ENCODE results near the gene UPF2. TPM values are rescaled to one million over a fixed set of nuclear protein-coding genes. Genes with fewer than 3 reads are reported as not detected.

UPF2 gene
- total RNA-seq, 1 donor from 2014 or later = 16.4 TPM

GRCh38 chr10:11909618-11910017 lies 133.0 kb downstream of the UPF2 start:
- peaks cover 3% of the 10 kb centered on the region for H3K27me3 Mint-ChIP-seq (ENCODE audit: unreplicated experiment)
- no peak for TF ChIP-seq CTCF (IDR thresholded peaks at IDR 0.05; ENCODE audit: partially characterized antibody, unreplicated experiment)
- no peak overlapping the region for H3K4me3 Mint-ChIP-seq (ENCODE audit: unreplicated experiment)
- H3K36me3 Mint-ChIP-seq (ENCODE audit: unreplicated experiment) = no peaks in the 10 kb centered on the region
- no peak for DNase-seq
- H3K27ac Mint-ChIP-seq (ENCODE audit: unreplicated experiment) = no peak overlapping the region
- H3K9me3 Mint-ChIP-seq (ENCODE audit: unreplicated experiment) = no peaks in the 10 kb centered on the region
- no peaks in the 10 kb centered on the region for H3K4me1 Mint-ChIP-seq (ENCODE audit: low read depth, unreplicated experiment)

GRCh38 chr10:11908991-11909390 lies 133.6 kb downstream of the UPF2 start:
- no peak for TF ChIP-seq CTCF (IDR thresholded peaks at IDR 0.05; ENCODE audit: partially characterized antibody, unreplicated experiment)
- no peaks in the 10 kb centered on the region for H3K9me3 Mint-ChIP-seq (ENCODE audit: unreplicated experiment)
- H3K36me3 Mint-ChIP-seq (ENCODE audit: unreplicated experiment) = no peaks in the 10 kb centered on the region
- H3K27ac Mint-ChIP-seq (ENCODE audit: unreplicated experiment) = no peak overlapping the region
- peaks cover 3% of the 10 kb centered on the region for H3K27me3 Mint-ChIP-seq (ENCODE audit: unreplicated experiment)
- no peaks in the 10 kb centered on the region for H3K4me1 Mint-ChIP-seq (ENCODE audit: low read depth, unreplicated experiment)
- DNase-seq = no peak
- H3K4me3 Mint-ChIP-seq (ENCODE audit: unreplicated experiment) = no peak overlapping the region

GRCh38 chr10:11908536-11908935 lies 134.1 kb downstream of the UPF2 start:
- no peaks in the 10 kb centered on the region for H3K4me1 Mint-ChIP-seq (ENCODE audit: low read depth, unreplicated experiment)
- peaks cover 3% of the 10 kb centered on the region for H3K27me3 Mint-ChIP-seq (ENCODE audit: unreplicated experiment)
- H3K4me3 Mint-ChIP-seq (ENCODE audit: unreplicated experiment) = no peak overlapping the region
- no peaks in the 10 kb centered on the region for H3K36me3 Mint-ChIP-seq (ENCODE audit: unreplicated experiment)
- TF ChIP-seq CTCF (IDR thresholded peaks at IDR 0.05; ENCODE audit: partially characterized antibody, unreplicated experiment) = no peak
- no peaks in the 10 kb centered on the region for H3K9me3 Mint-ChIP-seq (ENCODE audit: unreplicated experiment)
- no peak for DNase-seq
- no peak overlapping the region for H3K27ac Mint-ChIP-seq (ENCODE audit: unreplicated experiment)

- no peaks in the 10 kb centered on the region for H3K4me1 Mint-ChIP-seq (ENCODE audit: low read depth, unreplicated experiment)
- H3K4me3 Mint-ChIP-seq (ENCODE audit: unreplicated experiment) = no peak overlapping the region
- peaks cover 3% of the 10 kb centered on the region for H3K27me3 Mint-ChIP-seq (ENCODE audit: unreplicated experiment)
- no peaks in the 10 kb centered on the region for H3K36me3 Mint-ChIP-seq (ENCODE audit: unreplicated experiment)
- H3K27ac Mint-ChIP-seq (ENCODE audit: unreplicated experiment) = no peak overlapping the region
- no peaks in the 10 kb centered on the region for H3K9me3 Mint-ChIP-seq (ENCODE audit: unreplicated experiment)
- no peak for TF ChIP-seq CTCF (IDR thresholded peaks at IDR 0.05; ENCODE audit: partially characterized antibody, unreplicated experiment)
- DNase-seq = no peak
These were observed 134.7 kb downstream of the UPF2 start for GRCh38 chr10:11907914-11908313.

GRCh38 chr10:11906714-11907113 lies 135.9 kb downstream of the UPF2 start:
- Mint-ChIP-seq H3K36me3 (ENCODE audit: unreplicated experiment) (no peaks in the 10 kb centered on the region), H3K4me1 (ENCODE audit: low read depth, unreplicated experiment) (no peaks in the 10 kb centered on the region), H3K4me3 (ENCODE audit: unreplicated experiment) (no peak overlapping the region), H3K27me3 (ENCODE audit: unreplicated experiment) (peaks cover 5% of the 10 kb centered on the region), H3K9me3 (ENCODE audit: unreplicated experiment) (no peaks in the 10 kb centered on the region), H3K27ac (ENCODE audit: unreplicated experiment) (no peak overlapping the region)
- TF ChIP-seq CTCF (IDR thresholded peaks at IDR 0.05; ENCODE audit: partially characterized antibody, unreplicated experiment) = no peak
- DNase-seq = no peak

Data from glutamatergic neuron (in vitro differentiated cells).